Bronchial epithelial cell (primary cell): Measurements from ENCODE around the gene DLGAP3. TPM values are rescaled to one million over a fixed set of nuclear protein-coding genes. Genes with fewer than 3 reads are reported as not detected.
A peak's percentile ranks its signal among the peaks of the same experiment; 100 is the strongest.

Experiments used
- DNase-seq: peaks from one replicate; pipeline ENCODE4 v3.0.0-alpha.2; 2010; ENCODE audit warnings: low read depth
- FAIRE-seq: peaks from 2 replicates; lab custom pipeline; 2011; peaks lifted over from hg19 to GRCh38; lab: Jason Lieb, UNC
- H3K27me3 ChIP-seq: 2 replicates; pipeline ENCODE4 v1.5.1; 2011; ENCODE audit warnings: low read length; ENCODE audit not compliant: control insufficient read depth, insufficient read depth
- H3K36me3 ChIP-seq: 2 replicates; pipeline ENCODE4 v1.5.1; 2011; ENCODE audit warnings: low read length; ENCODE audit not compliant: control insufficient read depth, insufficient read depth
- H3K4me3 ChIP-seq: 2 replicates; pipeline ENCODE4 v1.5.1; 2011; ENCODE audit warnings: mild to moderate bottlenecking, low read depth, low read length, control low read depth
- total RNA-seq: library from RNA; depleted of rRNA; stranded (reverse); fragments of >200 nt; gene quantifications from 2 replicates; pipeline ENCODE4 v1.2.1, GENCODE V29; 2014
- TF ChIP-seq, protein P1 (sequence below): IDR thresholded peaks from 2 replicates; pipeline ENCODE4 v1.5.1; 2011; ENCODE audit warnings: mild to moderate bottlenecking, moderate library complexity, low read length, control low read depth, inconsistent platforms; ENCODE audit not compliant: insufficient read depth, severe bottlenecking

DLGAP3 gene
- total RNA-seq, 1 donor from 2014 or later, result not detected

DNA sequence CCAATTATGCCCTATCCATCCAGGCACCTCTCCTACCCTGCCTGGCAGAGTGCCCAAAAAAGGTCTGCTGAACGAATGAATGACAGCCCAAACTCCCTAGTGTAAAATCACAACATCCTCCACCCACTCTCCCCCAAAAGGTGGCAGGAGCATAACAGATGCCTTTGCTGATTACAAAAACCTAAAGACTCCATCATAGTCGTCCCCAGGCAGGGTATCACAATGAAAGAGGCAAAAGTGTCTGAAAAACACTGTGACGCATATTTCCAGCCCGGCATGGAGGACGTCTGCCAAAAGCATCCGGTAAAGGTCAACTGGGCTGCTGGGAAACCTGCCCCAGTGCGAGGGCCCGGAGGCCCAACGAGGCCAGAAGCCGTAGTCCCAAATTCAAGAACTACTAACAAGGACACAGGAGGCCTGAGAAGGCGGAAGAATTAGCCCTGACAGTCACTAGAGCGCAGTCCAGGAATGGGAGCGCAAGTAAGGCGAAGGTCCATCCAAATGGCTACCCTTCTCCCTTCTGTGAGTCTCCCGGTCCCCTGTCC, 70.5 kb downstream of the DLGAP3 start:
- H3K36me3 ChIP-seq, result peaks cover 8% of the 10 kb centered on the region
- FAIRE-seq (no peak), DNase-seq (peak; percentile 7)
- H3K4me3 ChIP-seq, result peak overlapping the region; percentile 96
- no peaks in the 10 kb centered on the region for H3K27me3 ChIP-seq
- TF ChIP-seq, protein P1, sequence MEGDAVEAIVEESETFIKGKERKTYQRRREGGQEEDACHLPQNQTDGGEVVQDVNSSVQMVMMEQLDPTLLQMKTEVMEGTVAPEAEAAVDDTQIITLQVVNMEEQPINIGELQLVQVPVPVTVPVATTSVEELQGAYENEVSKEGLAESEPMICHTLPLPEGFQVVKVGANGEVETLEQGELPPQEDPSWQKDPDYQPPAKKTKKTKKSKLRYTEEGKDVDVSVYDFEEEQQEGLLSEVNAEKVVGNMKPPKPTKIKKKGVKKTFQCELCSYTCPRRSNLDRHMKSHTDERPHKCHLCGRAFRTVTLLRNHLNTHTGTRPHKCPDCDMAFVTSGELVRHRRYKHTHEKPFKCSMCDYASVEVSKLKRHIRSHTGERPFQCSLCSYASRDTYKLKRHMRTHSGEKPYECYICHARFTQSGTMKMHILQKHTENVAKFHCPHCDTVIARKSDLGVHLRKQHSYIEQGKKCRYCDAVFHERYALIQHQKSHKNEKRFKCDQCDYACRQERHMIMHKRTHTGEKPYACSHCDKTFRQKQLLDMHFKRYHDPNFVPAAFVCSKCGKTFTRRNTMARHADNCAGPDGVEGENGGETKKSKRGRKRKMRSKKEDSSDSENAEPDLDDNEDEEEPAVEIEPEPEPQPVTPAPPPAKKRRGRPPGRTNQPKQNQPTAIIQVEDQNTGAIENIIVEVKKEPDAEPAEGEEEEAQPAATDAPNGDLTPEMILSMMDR, result no peak

- FAIRE-seq (no peak), DNase-seq (no peak)
- no peak overlapping the region for H3K4me3 ChIP-seq
- H3K27me3 ChIP-seq, result no peaks in the 10 kb centered on the region
- TF ChIP-seq, protein P1, result no peak
- H3K36me3 ChIP-seq, result peaks cover 8% of the 10 kb centered on the region
These were observed 72.8 kb downstream of the DLGAP3 start for GRCh38 chr1:34856697-34857096.

- peak; percentile 93 for DNase-seq
- TF ChIP-seq, protein P1, result peak; percentile 98
- peak; percentile 95 for FAIRE-seq
- Histone ChIP-seq H3K27me3 (no peaks in the 10 kb centered on the region), H3K4me3 (no peak overlapping the region), H3K36me3 (peaks cover 8% of the 10 kb centered on the region)
These were observed 76.7 kb downstream of the DLGAP3 start for GRCh38 chr1:34852677-34853217.

DNA sequence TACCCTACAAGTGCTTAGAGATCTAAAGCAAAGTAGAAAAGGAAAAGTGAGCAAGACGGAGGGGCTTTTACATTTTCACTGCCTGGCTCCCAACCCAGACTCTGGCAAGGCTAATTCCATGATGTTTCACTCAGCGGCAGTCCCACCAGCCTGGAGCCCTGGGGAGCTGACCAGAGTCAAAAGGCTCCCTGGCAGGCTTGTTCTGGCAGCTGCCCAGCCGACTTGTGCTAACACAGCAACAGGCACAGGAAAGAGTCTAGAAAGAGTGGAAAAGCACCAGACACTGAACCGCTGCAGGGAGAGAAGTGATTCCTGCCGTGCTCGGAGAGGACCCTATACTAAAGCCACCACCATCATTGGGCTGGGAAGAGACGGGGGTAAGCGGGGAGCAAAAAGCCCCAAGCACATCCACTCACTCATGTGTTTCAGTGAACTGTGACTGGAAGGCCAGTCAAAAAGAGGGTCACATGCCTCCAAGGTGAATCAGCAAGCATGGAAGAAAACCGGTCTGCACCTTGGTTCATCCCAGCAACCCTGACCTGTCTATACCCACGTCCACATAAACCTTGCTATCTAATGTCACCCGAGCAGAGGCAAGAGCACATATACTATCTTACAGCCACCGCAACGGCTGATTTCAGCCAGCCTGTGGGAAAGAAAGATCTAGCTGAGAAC, 77.9 kb downstream of the DLGAP3 start:
- TF ChIP-seq, protein P1, result no peak
- peaks cover 8% of the 10 kb centered on the region for H3K36me3 ChIP-seq
- no peak overlapping the region for H3K4me3 ChIP-seq
- H3K27me3 ChIP-seq, result no peaks in the 10 kb centered on the region
- no peak for FAIRE-seq
- peak; percentile 35 for DNase-seq

GRCh38 chr1:34850382-34850781, 79.1 kb downstream of the DLGAP3 start:
- DNase-seq, result no peak
- Histone ChIP-seq H3K4me3 (no peak overlapping the region), H3K27me3 (no peaks in the 10 kb centered on the region), H3K36me3 (peaks cover 7% of the 10 kb centered on the region)
- TF ChIP-seq, protein P1, result no peak
- no peak for FAIRE-seq

- TF ChIP-seq, protein P1, result no peak
- DNase-seq (no peak), FAIRE-seq (no peak)
- H3K27me3 ChIP-seq, result no peaks in the 10 kb centered on the region
- no peak overlapping the region for H3K4me3 ChIP-seq
- no peaks in the 10 kb centered on the region for H3K36me3 ChIP-seq
These were observed 82.4 kb downstream of the DLGAP3 start for GRCh38 chr1:34847094-34847493.
